Brain microvascular endothelial cell (primary cell): ENCODE measurements around the gene PRR23B.
A peak's percentile ranks its signal among the peaks of the same experiment; 100 is the strongest.

ENCODE experiments used
- DNase-seq: peaks from one replicate; pipeline ENCODE4 v3.0.0-alpha.2; 2020
- H3K27ac ChIP-seq: fragments of 250-450 bp; sonication (Bioruptor Pico); 2 replicates; pipeline ENCODE4 v1.5.1; 2020; ENCODE audit warnings: mild to moderate bottlenecking, moderate library complexity
- H3K27me3 ChIP-seq: fragments of 250-450 bp; sonication (Bioruptor Pico); replicated peaks from 2 replicates; pipeline ENCODE4 v1.5.1; 2020; ENCODE audit warnings: mild to moderate bottlenecking
- H3K36me3 ChIP-seq: fragments of 250-450 bp; sonication (Bioruptor Pico); replicated peaks from 2 replicates; pipeline ENCODE4 v1.5.1; 2020; ENCODE audit warnings: mild to moderate bottlenecking
- H3K4me3 ChIP-seq: 2 replicates; pipeline ENCODE4 v1.5.1; 2011; ENCODE audit warnings: low read depth, mild to moderate bottlenecking, control low read depth, low read length, moderate library complexity
- CTCF ChIP-seq: IDR thresholded peaks from 2 replicates; pipeline ENCODE4 v1.5.1; 2011; ENCODE audit warnings: low read depth, mild to moderate bottlenecking, moderate library complexity, low read length, control low read depth, inconsistent platforms; ENCODE audit errors: missing control alignments
- in situ Hi-C: cut with HindIII; loops from 2 replicates; pipeline ENCODE4 v1.10.0; 2017; ENCODE audit warnings: low sequenced_read_pairs, low pct_ligation_motif_present

Gene PRR23B

GRCh38 chr3:138984816-138985215, 35.9 kb downstream of the PRR23B start:
- no peak for TF ChIP-seq CTCF
- Histone ChIP-seq H3K27me3 (no peaks in the 10 kb centered on the region), H3K4me3 (no peak overlapping the region), H3K27ac (no peak overlapping the region), H3K36me3 (no peaks in the 10 kb centered on the region)
- in situ Hi-C loops, result no loop called here
- DNase-seq, result no peak

DNA sequence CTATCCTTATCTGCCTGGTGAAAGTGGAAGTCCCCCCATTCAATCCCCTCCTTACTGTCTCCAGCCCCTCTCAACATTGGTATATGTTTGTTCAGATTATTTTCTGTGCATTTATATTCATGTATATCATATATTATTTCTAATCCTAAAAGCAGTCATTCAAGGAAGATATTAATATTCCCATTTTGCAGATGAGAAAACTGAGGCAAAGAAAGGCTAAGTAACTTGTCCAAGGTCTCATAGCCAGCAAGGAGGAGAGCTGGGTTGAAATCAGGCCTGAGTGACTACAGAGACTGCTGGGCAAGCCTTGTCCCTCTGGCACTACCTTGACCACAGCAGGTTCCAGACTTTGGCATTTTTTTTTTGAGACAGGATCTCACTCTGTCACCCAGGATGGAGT, 44.7 kb downstream of the PRR23B start:
- Histone ChIP-seq H3K4me3 (no peak overlapping the region), H3K36me3 (no peaks in the 10 kb centered on the region), H3K27ac (no peak overlapping the region), H3K27me3 (no peaks in the 10 kb centered on the region)
- in situ Hi-C loops, result no loop called here
- DNase-seq, result no peak
- TF ChIP-seq CTCF, result no peak

DNA sequence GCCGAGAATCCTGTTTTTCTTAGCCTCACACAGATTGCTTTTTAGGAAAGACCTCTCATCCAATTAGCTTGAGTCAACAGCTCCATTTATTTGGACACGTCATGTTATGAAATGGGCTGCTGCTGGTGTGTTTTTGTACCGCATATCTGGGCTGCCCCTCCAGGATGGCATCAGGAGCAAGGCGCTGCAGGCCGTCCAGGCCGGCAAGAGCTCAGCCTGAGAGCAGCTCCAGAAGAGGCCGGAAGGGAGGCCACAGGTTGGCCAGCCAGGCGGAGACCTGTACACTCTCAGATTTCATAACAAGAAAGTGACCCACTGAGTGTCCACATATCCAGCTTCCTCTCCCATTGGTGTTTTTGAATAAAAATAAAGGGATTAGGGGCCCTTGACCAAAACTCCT, 45.4 kb downstream of the PRR23B start:
- in situ Hi-C loops, result no loop called here

GRCh38 chr3:138974462-138974861, 46.3 kb downstream of the PRR23B start:
- no peak for TF ChIP-seq CTCF
- peak; percentile 22 for DNase-seq
- in situ Hi-C loops, result no loop called here
- H3K27me3 ChIP-seq, result no peaks in the 10 kb centered on the region
- no peaks in the 10 kb centered on the region for H3K36me3 ChIP-seq
- H3K4me3 ChIP-seq, result no peak overlapping the region
- no peak overlapping the region for H3K27ac ChIP-seq

More for the DNA sequence above, 45.4 kb downstream of the PRR23B start:
- no peak overlapping the region for H3K27ac ChIP-seq
- no peaks in the 10 kb centered on the region for H3K27me3 ChIP-seq
- TF ChIP-seq CTCF, result no peak
- no peak for DNase-seq
- H3K36me3 ChIP-seq, result no peaks in the 10 kb centered on the region
- no peak overlapping the region for H3K4me3 ChIP-seq

- no peak for TF ChIP-seq CTCF
- H3K36me3 ChIP-seq, result no peaks in the 10 kb centered on the region
- no peak overlapping the region for H3K27ac ChIP-seq
- no peaks in the 10 kb centered on the region for H3K27me3 ChIP-seq
- no peak for DNase-seq
- in situ Hi-C loops, result no loop called here
- no peak overlapping the region for H3K4me3 ChIP-seq
Measured at GRCh38 chr3:138972941-138973340, 47.8 kb downstream of the PRR23B start.

DNA sequence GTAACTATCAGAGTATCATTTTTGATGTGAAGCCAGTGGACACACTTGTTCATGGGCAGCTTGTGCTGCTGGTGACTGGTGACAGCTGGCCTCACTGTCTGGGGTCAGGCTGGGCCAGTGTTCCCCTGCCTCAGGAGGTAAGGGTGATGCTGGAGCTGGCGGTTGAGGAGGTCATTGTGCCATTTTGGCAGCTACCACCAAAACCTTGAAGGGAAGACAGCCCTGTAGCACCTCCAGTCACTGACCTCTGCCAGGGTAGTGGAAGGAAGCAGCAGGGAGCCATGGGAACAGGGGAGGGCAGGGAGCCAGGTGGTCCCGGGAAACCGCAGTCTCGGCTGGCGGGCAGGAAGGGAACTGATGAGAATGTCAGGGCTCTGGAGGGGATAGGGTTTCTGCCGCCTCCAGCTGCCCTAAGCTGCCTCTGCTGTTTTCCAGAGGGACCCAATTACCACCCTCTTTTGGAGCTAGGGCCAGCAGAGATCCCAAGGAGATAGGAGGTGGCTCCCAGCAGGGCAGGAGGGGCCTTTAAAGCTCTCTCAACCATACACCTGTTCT, 48.9 kb downstream of the PRR23B start:
- in situ Hi-C loops, result no loop called here
- no peaks in the 10 kb centered on the region for H3K36me3 ChIP-seq
- H3K27me3 ChIP-seq, result no peaks in the 10 kb centered on the region
- DNase-seq, result no peak
- TF ChIP-seq CTCF, result no peak
- H3K27ac ChIP-seq, result no peak overlapping the region
- no peak overlapping the region for H3K4me3 ChIP-seq
